OCI-LY7 (cell line): ENCODE results near the gene UFSP1. TPM values are rescaled to one million over a fixed set of nuclear protein-coding genes. Genes with fewer than 3 reads are reported as not detected.
A peak's percentile ranks its signal among the peaks of the same experiment; 100 is the strongest.

ENCODE experiments used
- BruUV-seq: library from RNA; stranded (reverse); fragments of 400-500 nt; replicated peaks from 2 replicates; lab custom pipeline; 2021; lab: Mats Ljungman, UMichigan
- CTCF ChIA-PET: fragments of 300-600 bp; sonication (Branson Sonifier 250); formaldehyde crosslinking; loops from one replicate; lab custom pipeline; 2022; ENCODE audit warnings: antibody characterized with exemption; ENCODE audit not compliant: unreplicated experiment; lab: Charles Lee
- POLR2A ChIA-PET: fragments of 300-600 bp; sonication (Branson Sonifier 250); formaldehyde crosslinking; loops from one replicate; lab custom pipeline; 2022; ENCODE audit warnings: antibody characterized with exemption; lab: Charles Lee
- DNase-seq: peaks from one replicate; pipeline ENCODE4 v3.0.0-alpha.2; 2015; ENCODE audit warnings: low spot score
- H2AFZ ChIP-seq: fragments of 200-600 bp; sonication (generic), shearing (Covaris generic); 2 replicates; pipeline ENCODE4 v1.6.1; 2014; ENCODE audit warnings: mild to moderate bottlenecking, antibody characterized with exemption, low read length, moderate library complexity
- H3K27ac ChIP-seq: fragments of 200-600 bp; sonication (generic); 2 replicates; pipeline ENCODE4 v1.5.1; 2014; ENCODE audit warnings: mixed run types, low read depth, mild to moderate bottlenecking, moderate library complexity, low read length, inconsistent platforms; ENCODE audit not compliant: poor library complexity, severe bottlenecking
- H3K36me3 ChIP-seq: fragments of 200-600 bp; sonication (generic); 2 replicates; pipeline ENCODE4 v1.6.1; 2014; ENCODE audit warnings: mild to moderate bottlenecking, antibody characterized with exemption, low read length, moderate library complexity, mixed read lengths; ENCODE audit not compliant: insufficient read depth
- H3K4me1 ChIP-seq: fragments of 200-600 bp; sonication (generic); 2 replicates; pipeline ENCODE4 v1.5.1; 2014; ENCODE audit warnings: mild to moderate bottlenecking, low read length; ENCODE audit not compliant: insufficient read depth, poor library complexity, severe bottlenecking
- H3K4me2 ChIP-seq: fragments of 200-600 bp; sonication (generic); 2 replicates; pipeline ENCODE4 v1.6.1; 2014; ENCODE audit warnings: mild to moderate bottlenecking, low read length
- H3K4me3 ChIP-seq: fragments of 200-600 bp; sonication (generic); 2 replicates; pipeline ENCODE4 v1.5.1; 2014; ENCODE audit warnings: mild to moderate bottlenecking, low read depth, low read length; ENCODE audit not compliant: poor library complexity, severe bottlenecking
- H3K79me2 ChIP-seq: fragments of 200-600 bp; sonication (generic); 2 replicates; pipeline ENCODE4 v1.6.1; 2016; ENCODE audit warnings: low read depth, mild to moderate bottlenecking, low read length, moderate library complexity, mixed read lengths; ENCODE audit not compliant: insufficient read depth
- H3K9me2 ChIP-seq: fragments of 200-600 bp; sonication (generic); 2 replicates; pipeline ENCODE4 v1.6.1; 2016; ENCODE audit warnings: mild to moderate bottlenecking, low read length, mixed read lengths; ENCODE audit not compliant: insufficient read depth
- H3K9me3 ChIP-seq: fragments of 200-600 bp; sonication (generic); 2 replicates; pipeline ENCODE4 v1.6.1; 2014; ENCODE audit warnings: mild to moderate bottlenecking, mixed run types, low read length, mixed read lengths
- H4K20me1 ChIP-seq: fragments of 200-600 bp; sonication (generic); 2 replicates; pipeline ENCODE4 v1.6.1; 2014; ENCODE audit warnings: mild to moderate bottlenecking, antibody characterized with exemption, low read length, moderate library complexity, mixed read lengths; ENCODE audit not compliant: insufficient read depth
- EZH2phosphoT487 ChIP-seq: fragments of 200-600 bp; sonication (generic); IDR thresholded peaks from 2 replicates; pipeline ENCODE4 v1.6.1; 2018; ENCODE audit warnings: low read depth, borderline replicate concordance, mild to moderate bottlenecking, mixed run types, antibody characterized with exemption, low read length, moderate library complexity, mixed read lengths
- intact Hi-C: fragments of 100-400 bp; cut with micrococcal nuclease; formaldehyde crosslinking; loops from one replicate; pipeline ENCODE4 v1.10.0; 2022; ENCODE audit not compliant: unreplicated experiment
- total RNA-seq, 2 experiments: library from RNA; depleted of rRNA in 1 of 2; stranded (reverse); fragments of >200 nt in 1 of 2; shearing (Covaris generic) in 1 of 2; gene quantifications; 2 replicates each; pipeline ENCODE4 v1.2.3, GENCODE V29; 2014 to 2022
- TF ChIP-seq, protein P1 (sequence below): fragments of 200-600 bp; sonication (generic); conservative IDR thresholded peaks from 2 replicates; pipeline ENCODE4 v1.5.1; 2014; ENCODE audit warnings: mild to moderate bottlenecking, antibody characterized with exemption, low read length, moderate library complexity, mixed read lengths

UFSP1 gene
- total RNA-seq, 2 experiments from 2014 or later, result 2.8 to 3.3 TPM

GRCh38 chr7:100896732-100897608 lies 7.5 kb upstream of the UFSP1 start:
- Histone ChIP-seq H3K27ac (no peak overlapping the region), H3K4me3 (no peak overlapping the region), H3K9me3 (no peaks in the 10 kb centered on the region), H2AFZ (no peak overlapping the region), H3K4me2 (no peak overlapping the region), H3K36me3 (no peaks in the 10 kb centered on the region), H3K79me2 (no peaks in the 10 kb centered on the region), H3K4me1 (peaks cover 6% of the 10 kb centered on the region), H3K9me2 (no peaks in the 10 kb centered on the region), H4K20me1 (no peaks in the 10 kb centered on the region)
- intact Hi-C loops, result loop anchor here (1.0 to 5.0 kb wide), 2 partner anchors 162 to 180 kb away; no protein-coding TSS in a partner anchor
- POLR2A ChIA-PET, result no interaction called here
- CTCF ChIA-PET, result no interaction called here
- peak; percentile 27 for DNase-seq
- TF ChIP-seq, protein P1, sequence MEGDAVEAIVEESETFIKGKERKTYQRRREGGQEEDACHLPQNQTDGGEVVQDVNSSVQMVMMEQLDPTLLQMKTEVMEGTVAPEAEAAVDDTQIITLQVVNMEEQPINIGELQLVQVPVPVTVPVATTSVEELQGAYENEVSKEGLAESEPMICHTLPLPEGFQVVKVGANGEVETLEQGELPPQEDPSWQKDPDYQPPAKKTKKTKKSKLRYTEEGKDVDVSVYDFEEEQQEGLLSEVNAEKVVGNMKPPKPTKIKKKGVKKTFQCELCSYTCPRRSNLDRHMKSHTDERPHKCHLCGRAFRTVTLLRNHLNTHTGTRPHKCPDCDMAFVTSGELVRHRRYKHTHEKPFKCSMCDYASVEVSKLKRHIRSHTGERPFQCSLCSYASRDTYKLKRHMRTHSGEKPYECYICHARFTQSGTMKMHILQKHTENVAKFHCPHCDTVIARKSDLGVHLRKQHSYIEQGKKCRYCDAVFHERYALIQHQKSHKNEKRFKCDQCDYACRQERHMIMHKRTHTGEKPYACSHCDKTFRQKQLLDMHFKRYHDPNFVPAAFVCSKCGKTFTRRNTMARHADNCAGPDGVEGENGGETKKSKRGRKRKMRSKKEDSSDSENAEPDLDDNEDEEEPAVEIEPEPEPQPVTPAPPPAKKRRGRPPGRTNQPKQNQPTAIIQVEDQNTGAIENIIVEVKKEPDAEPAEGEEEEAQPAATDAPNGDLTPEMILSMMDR, result peak; percentile 74
- TF ChIP-seq EZH2phosphoT487, result no peak
- BruUV-seq, result no TSS peak

- H3K4me2 ChIP-seq, result no peak overlapping the region; the same call in 1 of the 2 replicates
- H4K20me1 ChIP-seq, result no peaks in the 10 kb centered on the region
- intact Hi-C loops, result loop anchor here (2.0 to 5.0 kb wide), 2 partner anchors 181 to 243 kb away; no protein-coding TSS in a partner anchor
- no peaks in the 10 kb centered on the region for H3K36me3 ChIP-seq
- H3K4me1 ChIP-seq, result peaks cover 6% of the 10 kb centered on the region
- ChIA-PET CTCF (no interaction called here), POLR2A (no interaction called here)
- H3K9me2 ChIP-seq, result no peaks in the 10 kb centered on the region
- H3K9me3 ChIP-seq, result no peaks in the 10 kb centered on the region
- no peak for DNase-seq
- H3K27ac ChIP-seq, result no peak overlapping the region
- TF ChIP-seq EZH2phosphoT487, result no peak
- TF ChIP-seq, protein P1, result no peak
- H3K79me2 ChIP-seq, result no peaks in the 10 kb centered on the region
- no TSS peak for BruUV-seq
- H2AFZ ChIP-seq, result no peak overlapping the region
- H3K4me3 ChIP-seq, result no peak overlapping the region
Observed at GRCh38 chr7:100895956-100896731, 6.6 kb upstream of the UFSP1 start.
